H1 (cell line): ENCODE results near the gene CDC27. TPM values are rescaled to one million over a fixed set of nuclear protein-coding genes. Genes with fewer than 3 reads are reported as not detected.

Experiments used
- NRF1 ChIP-seq: IDR thresholded peaks from 2 replicates; pipeline ENCODE4 v1.6.1; 2011; ENCODE audit warnings: mild to moderate bottlenecking, low read depth, low read length, improper control_type of control experiment
- polyA plus RNA-seq, 7 experiments: library from polyadenylated mRNA; depleted of rRNA in 3 of 7; stranded (reverse) in 5 of 7; unstranded in 2 of 7; fragments of >200 nt in 5 of 7; fragments of 200-250 nt in 2 of 7; gene quantifications; 1 replicate in 5 of 7; 2 replicates in 1 of 7; 4 replicates in 1 of 7; pipeline versions ENCODE4 v1.2.1 to v1.2.3, GENCODE V29; 2011 to 2013; ENCODE audit warnings: missing spikeins in 2 of 7, mixed read lengths in 2 of 7
- total RNA-seq: library from RNA; stranded (reverse); fragmentation: NEBNext Ultra II Directional; extraction: Animal tissue kit (Norgen Biotek cat#: 25700); gene quantifications from 2 replicates; pipeline ENCODE4 v1.2.1, GENCODE V29; 2021
- TF ChIP-seq, protein P1 (sequence below): IDR thresholded peaks from 2 replicates; pipeline ENCODE4 v1.6.1; 2011; ENCODE audit warnings: low read depth, mild to moderate bottlenecking, low read length; ENCODE audit not compliant: insufficient read depth

The CDC27 gene
- total and polyA plus RNA-seq, 2 of the 8 experiments (the other 6 are each of a cell fraction or from before 2014, with no cell fraction given) = 41.9 to 87.5 TPM

DNA sequence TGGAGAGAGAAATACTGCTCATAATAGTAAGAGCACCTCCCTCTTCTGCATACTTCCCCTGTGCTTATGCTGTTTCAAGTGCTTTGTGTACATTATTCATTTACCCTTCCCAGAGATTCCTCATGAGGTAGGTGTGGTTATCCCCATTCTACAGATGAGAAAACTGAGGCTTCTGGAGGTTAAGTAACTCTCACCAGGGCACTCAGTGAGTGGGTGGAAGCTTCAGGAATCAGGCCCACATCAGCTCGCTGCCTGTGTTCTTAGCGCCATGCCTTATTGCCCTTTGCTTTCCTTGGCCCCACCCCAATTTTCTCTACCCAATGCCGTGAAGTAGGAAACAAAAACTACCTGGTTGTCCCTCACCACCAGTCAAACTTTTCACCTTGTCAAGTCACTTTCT is 46.4 kb upstream of the CDC27 start (continued):
- TF ChIP-seq, protein P1, sequence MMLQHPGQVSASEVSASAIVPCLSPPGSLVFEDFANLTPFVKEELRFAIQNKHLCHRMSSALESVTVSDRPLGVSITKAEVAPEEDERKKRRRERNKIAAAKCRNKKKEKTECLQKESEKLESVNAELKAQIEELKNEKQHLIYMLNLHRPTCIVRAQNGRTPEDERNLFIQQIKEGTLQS = no peak
- TF ChIP-seq NRF1 = no peak
